ENCODE measurements around the gene PMFBP1. TPM values are rescaled to one million over a fixed set of nuclear protein-coding genes. Genes with fewer than 3 reads are reported as not detected.
A peak's percentile ranks its signal among the peaks of the same experiment; 100 is the strongest.

The PMFBP1 gene
- total RNA-seq, 1 experiment from 2014 or later, result 2.7 TPM

GRCh38 chr16:72072514-72073342 is 99.2 kb downstream of the PMFBP1 start:
- H3K79me2 ChIP-seq (ENCODE audit: insufficient read depth, low read length), result no peaks in the 10 kb centered on the region
- no peak for TF ChIP-seq CTCF (conservative IDR thresholded peaks at IDR 0.05)
- no peaks in the 10 kb centered on the region for H3K4me1 ChIP-seq (ENCODE audit: insufficient read depth, low read length)
- no peak overlapping the region for H2BK5ac ChIP-seq (ENCODE audit: insufficient read length, low read length)
- Mint-ChIP-seq H3K4me3 (no peak overlapping the region), H3K27me3 (ENCODE audit: low read depth) (peaks cover 2% of the 10 kb centered on the region; the same call in 1 of the 2 replicates), H3K27ac (peak overlapping the region in 2 of 3 experiments; percentile 15 to 43; a peak in 3 of 7 replicates), H3K9me3 (no peaks in the 10 kb centered on the region), H3K36me3 (ENCODE audit: insufficient read depth in 1 of 3, low read depth in 3 of 3) (no peaks in the 10 kb centered on the region; a peak in 1 of 7 replicates), H3K4me1 (peaks cover 5 to 8% of the 10 kb centered on the region in 2 experiments; a peak in 2 of 4 replicates)
- peak; percentile 56 for DNase-seq
- WGBS (ENCODE audit: extremely low coverage, insufficient read length, low lambda C conversion rate), result no CpG with 5 or more reads among the region's 12 CpGs
- no peak overlapping the region for H2BK120ac ChIP-seq (ENCODE audit: low read depth, low read length, poor library complexity, severe bottlenecking)
- H4K8ac ChIP-seq (replicated peaks; ENCODE audit: insufficient read length, low read depth, low read length), result no peak overlapping the region
- H3K27ac ChIP-seq (ENCODE audit: insufficient read length, low read depth, low read length), result no peak overlapping the region
- no peaks in the 10 kb centered on the region for H4K20me1 ChIP-seq (ENCODE audit: control insufficient read depth, insufficient read depth, insufficient read length)
- no peaks in the 10 kb centered on the region for H3K23me2 ChIP-seq (ENCODE audit: insufficient read length, low read depth, low read length, poor library complexity, severe bottlenecking)
- H2BK12ac ChIP-seq (ENCODE audit: insufficient read length, low read depth, low read length), result no peak overlapping the region
- H3K9ac ChIP-seq (ENCODE audit: extremely low read depth, insufficient read length, low read length), result no peak overlapping the region
- H2AFZ ChIP-seq (ENCODE audit: low read length), result no peak overlapping the region
- H3K9me3 ChIP-seq (ENCODE audit: control insufficient read depth, low read depth, low read length), result no peaks in the 10 kb centered on the region
- no peak overlapping the region for H3K23ac ChIP-seq (ENCODE audit: insufficient read length, low read depth, low read length)
- H4K5ac ChIP-seq (ENCODE audit: insufficient read length, low read depth, low read length), result no peak overlapping the region
- no peak overlapping the region for H3K4ac ChIP-seq (ENCODE audit: low read depth, low read length)
- H2BK15ac ChIP-seq (ENCODE audit: low read depth, low read length), result no peak overlapping the region
- H4K91ac ChIP-seq (ENCODE audit: insufficient read length, low read depth, low read length), result no peak overlapping the region
- H2AK5ac ChIP-seq (ENCODE audit: insufficient read length, low read length), result no peak overlapping the region
- no peak overlapping the region for H3K4me2 ChIP-seq (ENCODE audit: insufficient read depth, insufficient read length, low read length)
- H3K27me3 ChIP-seq (ENCODE audit: insufficient read depth, low read length), result no peaks in the 10 kb centered on the region
- no peak overlapping the region for H3K56ac ChIP-seq (ENCODE audit: insufficient read length, low read depth, low read length)
- H3K14ac ChIP-seq (ENCODE audit: insufficient read depth, low read length), result no peak overlapping the region
- no peak overlapping the region for H3T11ph ChIP-seq (ENCODE audit: low read length)
- no peak overlapping the region for H3K18ac ChIP-seq (ENCODE audit: insufficient read length, low read depth, low read length)
- H3K79me1 ChIP-seq (ENCODE audit: insufficient read depth, low read depth, low read length, poor library complexity, severe bottlenecking), result no peaks in the 10 kb centered on the region
- no peak overlapping the region for H2BK20ac ChIP-seq (ENCODE audit: low read depth, low read length, poor library complexity, severe bottlenecking)

Other genes starting within 250 kb of the PMFBP1 start
- not detected in 2 replicates for gene PKD1L3, start 171.8 kb downstream of the PMFBP1 start, total RNA-seq (2021)
- gene DHODH, start 163.4 kb downstream of the PMFBP1 start, total RNA-seq (2021), result 16.4 and 18.8 TPM in 2 replicates
- not detected in 2 replicates for gene HP, start 117.7 kb downstream of the PMFBP1 start, total RNA-seq (2021)
- gene HPR, start 108.9 kb downstream of the PMFBP1 start, total RNA-seq (2021), result not detected in 2 replicates
- 9.9 and 10.3 TPM in 2 replicates for gene TXNL4B, start 78.5 kb downstream of the PMFBP1 start, total RNA-seq (2021)
- gene DHX38, start 78.3 kb downstream of the PMFBP1 start, total RNA-seq (2021), result 60.5 and 64.2 TPM in 2 replicates